B cell (primary cell): ENCODE measurements around the gene RALA. TPM values are rescaled to one million over a fixed set of nuclear protein-coding genes. Genes with fewer than 3 reads are reported as not detected.
"Not testable (repeated sequence)": the region's sequence is repeated elsewhere in the genome, so short reads cannot be mapped to it uniquely, and the experiment has no call there.

Experiments
- ATAC-seq: fragments of 200-7000 bp; cut with Tn5 transposase; one replicate; pipeline ENCODE4 v1.10.0; 2021; ENCODE audit warnings: low read depth, mild to moderate bottlenecking, moderate number of reproducible peaks, moderate library complexity
- CTCF ChIA-PET: fragments of 350-600 bp; sonication (Branson Sonifier 250); formaldehyde crosslinking; loops from one replicate; lab custom pipeline; 2021; ENCODE audit warnings: antibody characterized with exemption, inconsistent platforms; lab: Charles Lee
- POLR2A ChIA-PET: fragments of 350-600 bp; sonication (Branson Sonifier 250); formaldehyde crosslinking; loops from one replicate; lab custom pipeline; 2021; ENCODE audit warnings: antibody characterized with exemption; lab: Charles Lee
- DNase-seq: peaks from one replicate; pipeline ENCODE4 v3.0.0; 2013
- H2AFZ ChIP-seq: 2 replicates; pipeline ENCODE4 v1.6.1; 2012; ENCODE audit warnings: mild to moderate bottlenecking, low read depth, low read length; ENCODE audit not compliant: insufficient read depth, poor library complexity, severe bottlenecking
- H3K27ac ChIP-seq, 2 donors: 1 replicate in 1 of 2; 2 replicates in 1 of 2; pipeline ENCODE4 v1.5.1; 2012 to 2013; ENCODE audit warnings: low read length in 2 of 2, mild to moderate bottlenecking in 2 of 2, moderate library complexity in 1 of 2
- H3K27me3 ChIP-seq, 4 experiments: fragments of 200-600 bp in 1 of 4; sonication (generic) in 1 of 4; replicated peaks in 1 of 4; 1 replicate in 2 of 4; 2 replicates in 2 of 4; pipeline versions ENCODE4 v1.6.1 to v1.7.0; 2013 to 2016; ENCODE audit warnings: low read length in 3 of 4, mild to moderate bottlenecking in 2 of 4, mixed read lengths in 1 of 4, moderate library complexity in 1 of 4; ENCODE audit not compliant: insufficient read depth in 4 of 4, control insufficient read depth in 3 of 4; ENCODE audit errors: control extremely low read depth in 1 of 4
- H3K36me3 ChIP-seq, 2 experiments: replicated peaks in 1 of 2; 1 replicate in 1 of 2; 2 replicates in 1 of 2; pipeline versions ENCODE4 v1.6.1 to v1.7.1; 2013; ENCODE audit warnings: low read length in 1 of 2; ENCODE audit not compliant: insufficient read depth in 2 of 2, control insufficient read depth in 1 of 2; ENCODE audit errors: control extremely low read depth in 1 of 2, extremely low read depth in 1 of 2
- H3K4me1 ChIP-seq, 2 donors: fragments of 200-600 bp in 1 of 2; sonication (generic) in 1 of 2; 1 replicate in 1 of 2; 2 replicates in 1 of 2; pipeline versions ENCODE4 v1.5.1 to v1.6.1; 2013 to 2017; ENCODE audit warnings: low read length in 2 of 2; ENCODE audit not compliant: control insufficient read depth in 2 of 2, insufficient read depth in 2 of 2
- H3K4me2 ChIP-seq: replicated peaks from 2 replicates; pipeline ENCODE3; 2012; ENCODE audit warnings: mild to moderate bottlenecking, low read depth, low read length; ENCODE audit not compliant: poor library complexity, severe bottlenecking
- H3K4me3 ChIP-seq, 5 experiments: fragments of 200-600 bp in 1 of 5; sonication (generic) in 1 of 5; 1 replicate in 3 of 5; 2 replicates in 2 of 5; pipeline versions ENCODE4 v1.5.1 to v1.7.0; 2011 to 2016; ENCODE audit warnings: low read length in 4 of 5, mild to moderate bottlenecking in 4 of 5, low read depth in 2 of 5, control low read depth in 1 of 5, moderate library complexity in 1 of 5; ENCODE audit not compliant: insufficient read depth in 1 of 5; ENCODE audit errors: control extremely low read depth in 1 of 5, extremely low read depth in 1 of 5
- H3K79me2 ChIP-seq: fragments of 200-600 bp; sonication (generic); one replicate; pipeline ENCODE4 v1.6.0; 2016; ENCODE audit warnings: low read length; ENCODE audit not compliant: control insufficient read depth, insufficient read depth
- H3K9ac ChIP-seq: fragments of 200-600 bp; sonication (generic); 2 replicates; pipeline ENCODE4 v1.6.1; 2017; ENCODE audit warnings: mild to moderate bottlenecking, low read length, moderate library complexity
- H3K9me3 ChIP-seq, 3 donors: one replicate each; pipeline versions ENCODE4 v1.6.1 to v1.7.1; 2013; ENCODE audit warnings: low read length in 2 of 3; ENCODE audit not compliant: control insufficient read depth in 2 of 3, insufficient read depth in 1 of 3; ENCODE audit errors: control extremely low read depth in 1 of 3
- H4K20me1 ChIP-seq: 2 replicates; pipeline ENCODE4 v1.6.0; 2012; ENCODE audit warnings: mild to moderate bottlenecking, low read length; ENCODE audit not compliant: insufficient read depth, control insufficient read depth, poor library complexity, severe bottlenecking
- H3K27ac Mint-ChIP-seq: one replicate; pipeline ENCODE4 v1.8.0; 2021; ENCODE audit warnings: mixed read lengths
- H3K27me3 Mint-ChIP-seq: one replicate; pipeline ENCODE4 v1.8.0; 2021; ENCODE audit warnings: mixed read lengths
- H3K4me1 Mint-ChIP-seq: one replicate; pipeline ENCODE4 v1.8.0; 2021; ENCODE audit warnings: mixed read lengths
- H3K4me3 Mint-ChIP-seq: one replicate; pipeline ENCODE4 v1.8.0; 2021; ENCODE audit warnings: mixed read lengths
- H3K9me3 Mint-ChIP-seq: one replicate; pipeline ENCODE4 v1.8.0; 2022; ENCODE audit warnings: mixed read lengths; ENCODE audit not compliant: insufficient read depth
- EZH2 ChIP-seq: IDR thresholded peaks from 2 replicates; pipeline ENCODE4 v1.6.1; 2012; ENCODE audit warnings: borderline replicate concordance, low read depth, mild to moderate bottlenecking, moderate library complexity, low read length; ENCODE audit not compliant: insufficient read depth, poor library complexity, severe bottlenecking
- WGBS: methylation state at CpG from one replicate; pipeline ENCODE4 v1.1.5; 2013; ENCODE audit warnings: missing lambda C conversion rate; ENCODE audit not compliant: insufficient coverage; 5-methylcytosine and 5-hydroxymethylcytosine counted together
- intact Hi-C: fragments of 100-400 bp; cut with micrococcal nuclease; formaldehyde crosslinking; loops from one replicate; pipeline ENCODE4 v1.10.0; 2022
- polyA plus RNA-seq: library from polyadenylated mRNA; depleted of rRNA; stranded (reverse); fragments of >200 nt; gene quantifications from 2 replicates; pipeline ENCODE4 v1.2.3, GENCODE V29; 2012
- total RNA-seq, 2 donors: library from RNA; stranded (reverse); fragments of 120-200 nt in 1 of 2; gene quantifications; 1 replicate in 1 of 2; 2 replicates in 1 of 2; pipeline versions ENCODE4 v1.2.3 to v1.2.4, GENCODE V29; 2013 to 2022
- TF ChIP-seq, protein P1 (sequence below): fragments of 200-600 bp; IDR thresholded peaks from one replicate; pipeline ENCODE4 v1.8.0; 2022; ENCODE audit warnings: antibody characterized with exemption, mild to moderate bottlenecking

The RALA gene
- total and polyA plus RNA-seq, 2 donors (not counting 1 experiment from before 2014, with no cell fraction given) = 9.3 to 29.8 TPM

DNA sequence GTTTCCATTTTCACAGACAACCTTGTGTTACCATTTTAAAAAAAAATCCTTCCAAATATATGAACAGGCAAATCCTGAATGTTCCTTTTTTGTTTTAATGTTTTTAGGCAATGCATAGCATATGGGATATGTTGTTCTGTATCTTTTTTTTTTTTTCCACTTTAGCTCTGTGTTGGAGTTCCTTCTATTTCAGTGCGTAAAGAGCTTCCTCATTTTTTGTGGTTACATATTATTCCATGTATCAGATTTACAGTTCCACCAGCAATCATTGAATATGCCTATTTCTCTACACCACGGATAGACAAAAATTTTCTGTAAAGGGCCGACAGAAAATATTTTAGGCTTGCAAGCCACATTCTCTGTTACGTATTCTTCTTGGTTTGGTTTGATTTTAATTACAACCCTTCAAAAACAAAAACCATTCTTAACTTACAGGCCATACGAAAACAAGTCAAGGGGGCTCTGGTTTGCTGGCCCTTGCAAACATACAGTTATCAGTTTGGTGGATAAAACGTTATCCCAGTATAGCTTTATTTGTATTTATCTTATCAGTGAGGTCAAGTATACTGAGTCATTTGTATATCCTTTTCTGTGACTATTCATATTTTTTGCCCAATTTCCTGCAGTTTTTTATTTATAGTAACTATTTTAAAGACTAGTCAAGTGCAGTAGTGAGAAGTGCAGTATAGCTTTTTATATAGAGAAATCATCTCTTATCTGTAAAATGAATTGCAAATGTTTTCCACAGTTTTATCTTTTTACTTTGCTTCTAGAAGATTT is 55.7 kb downstream of the RALA start:
- Histone ChIP-seq H3K27ac (no peak overlapping the region), H3K4me1 (no peaks in the 10 kb centered on the region), H3K27me3 (no peaks in the 10 kb centered on the region), H3K4me3 (no peak overlapping the region), H3K79me2 (peaks cover 48% of the 10 kb centered on the region), H3K4me2 (no peak overlapping the region), H2AFZ (no peak overlapping the region), H3K36me3 (no peaks in the 10 kb centered on the region), H3K9me3 (peaks cover 0 to 7% (median 3%) of the 10 kb centered on the region in 3 donors), H4K20me1 (peaks cover 28% of the 10 kb centered on the region), H3K9ac (no peak overlapping the region)
- H3K27ac Mint-ChIP-seq = no peak overlapping the region
- ChIA-PET CTCF (interaction anchor here (0.9 kb wide), 1 partner anchor 8 kb away, joined by 3 read pairs; no protein-coding TSS in a partner anchor), POLR2A (no interaction called here)
- intact Hi-C loops = no loop called here
- WGBS = no CpG with 5 or more reads among the region's 6 CpGs
- ATAC-seq = no peak
- no peak overlapping the region for H3K4me3 Mint-ChIP-seq
- DNase-seq = no peak
- H3K27me3 Mint-ChIP-seq = no peaks in the 10 kb centered on the region
- peaks cover 28% of the 10 kb centered on the region for H3K4me1 Mint-ChIP-seq
- H3K9me3 Mint-ChIP-seq = no peaks in the 10 kb centered on the region
- TF ChIP-seq, protein P1, sequence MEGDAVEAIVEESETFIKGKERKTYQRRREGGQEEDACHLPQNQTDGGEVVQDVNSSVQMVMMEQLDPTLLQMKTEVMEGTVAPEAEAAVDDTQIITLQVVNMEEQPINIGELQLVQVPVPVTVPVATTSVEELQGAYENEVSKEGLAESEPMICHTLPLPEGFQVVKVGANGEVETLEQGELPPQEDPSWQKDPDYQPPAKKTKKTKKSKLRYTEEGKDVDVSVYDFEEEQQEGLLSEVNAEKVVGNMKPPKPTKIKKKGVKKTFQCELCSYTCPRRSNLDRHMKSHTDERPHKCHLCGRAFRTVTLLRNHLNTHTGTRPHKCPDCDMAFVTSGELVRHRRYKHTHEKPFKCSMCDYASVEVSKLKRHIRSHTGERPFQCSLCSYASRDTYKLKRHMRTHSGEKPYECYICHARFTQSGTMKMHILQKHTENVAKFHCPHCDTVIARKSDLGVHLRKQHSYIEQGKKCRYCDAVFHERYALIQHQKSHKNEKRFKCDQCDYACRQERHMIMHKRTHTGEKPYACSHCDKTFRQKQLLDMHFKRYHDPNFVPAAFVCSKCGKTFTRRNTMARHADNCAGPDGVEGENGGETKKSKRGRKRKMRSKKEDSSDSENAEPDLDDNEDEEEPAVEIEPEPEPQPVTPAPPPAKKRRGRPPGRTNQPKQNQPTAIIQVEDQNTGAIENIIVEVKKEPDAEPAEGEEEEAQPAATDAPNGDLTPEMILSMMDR = no peak
- TF ChIP-seq EZH2 = no peak

- not testable (repeated sequence) for H3K4me3 ChIP-seq
Measured at GRCh38 chr7:39679874-39680273, 56.5 kb downstream of the RALA start.

More at GRCh38 chr7:39679874-39680273, 56.5 kb downstream of the RALA start:
- H3K36me3 ChIP-seq, intact Hi-C loops, CTCF ChIA-PET, H3K27ac ChIP-seq, H3K9ac ChIP-seq, H3K9me3 ChIP-seq, H3K9me3 Mint-ChIP-seq, H3K27me3 Mint-ChIP-seq, H3K4me2 ChIP-seq, POLR2A ChIA-PET, H3K4me1 ChIP-seq, H3K27ac Mint-ChIP-seq, H3K4me3 Mint-ChIP-seq, DNase-seq, ATAC-seq, H3K27me3 ChIP-seq, H2AFZ ChIP-seq: not testable (repeated sequence)
- Histone ChIP-seq H3K79me2 (peaks cover 50% of the 10 kb centered on the region), H4K20me1 (peaks cover 34% of the 10 kb centered on the region)
- 100% methylated on average over 4 of the region's 9 CpGs for WGBS
- peaks cover 30% of the 10 kb centered on the region for H3K4me1 Mint-ChIP-seq
